Measurements from ENCODE around the gene PTPRT.

DNA sequence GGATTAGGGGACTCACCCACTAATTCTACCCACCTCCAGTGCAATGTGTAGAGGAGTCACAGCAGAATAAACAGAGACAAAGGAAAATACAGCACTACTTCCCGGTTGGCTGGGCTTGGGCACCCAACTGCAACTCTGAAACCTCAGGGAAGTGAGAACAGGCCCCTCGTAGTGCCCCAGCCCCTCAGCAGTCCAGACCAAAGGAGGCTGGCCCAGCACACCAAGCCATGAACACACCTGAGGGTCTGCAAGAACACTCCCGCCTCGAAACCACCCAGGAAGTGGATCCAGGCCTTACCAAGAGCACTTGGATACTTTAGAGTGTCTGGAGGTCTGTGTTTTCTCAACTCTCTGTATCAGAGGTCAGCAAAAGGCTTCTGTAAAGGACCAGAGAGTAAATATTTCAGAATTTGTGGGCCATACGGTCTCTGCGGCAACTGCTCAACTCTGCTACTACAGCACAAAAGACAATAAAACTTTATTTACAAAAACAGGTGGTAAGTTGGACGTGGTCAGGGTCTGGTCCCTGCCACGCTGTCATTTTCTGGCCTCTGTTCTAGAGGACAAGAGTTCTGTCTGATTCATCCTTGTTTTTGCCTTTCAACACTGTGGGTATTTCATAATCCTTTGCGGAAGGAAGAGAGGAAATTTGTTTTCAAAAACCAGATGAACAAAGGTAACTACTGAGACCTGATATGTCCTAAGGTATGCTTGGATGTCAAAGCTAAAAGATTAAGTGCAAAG, 154.6 kb downstream of the PTPRT start:
- TF ChIP-seq, protein P1, sequence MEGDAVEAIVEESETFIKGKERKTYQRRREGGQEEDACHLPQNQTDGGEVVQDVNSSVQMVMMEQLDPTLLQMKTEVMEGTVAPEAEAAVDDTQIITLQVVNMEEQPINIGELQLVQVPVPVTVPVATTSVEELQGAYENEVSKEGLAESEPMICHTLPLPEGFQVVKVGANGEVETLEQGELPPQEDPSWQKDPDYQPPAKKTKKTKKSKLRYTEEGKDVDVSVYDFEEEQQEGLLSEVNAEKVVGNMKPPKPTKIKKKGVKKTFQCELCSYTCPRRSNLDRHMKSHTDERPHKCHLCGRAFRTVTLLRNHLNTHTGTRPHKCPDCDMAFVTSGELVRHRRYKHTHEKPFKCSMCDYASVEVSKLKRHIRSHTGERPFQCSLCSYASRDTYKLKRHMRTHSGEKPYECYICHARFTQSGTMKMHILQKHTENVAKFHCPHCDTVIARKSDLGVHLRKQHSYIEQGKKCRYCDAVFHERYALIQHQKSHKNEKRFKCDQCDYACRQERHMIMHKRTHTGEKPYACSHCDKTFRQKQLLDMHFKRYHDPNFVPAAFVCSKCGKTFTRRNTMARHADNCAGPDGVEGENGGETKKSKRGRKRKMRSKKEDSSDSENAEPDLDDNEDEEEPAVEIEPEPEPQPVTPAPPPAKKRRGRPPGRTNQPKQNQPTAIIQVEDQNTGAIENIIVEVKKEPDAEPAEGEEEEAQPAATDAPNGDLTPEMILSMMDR (conservative IDR thresholded peaks at IDR 0.05; ENCODE audit: low read depth, low read length): no peak
- no peak for TF ChIP-seq POLR2A (IDR thresholded peaks at IDR 0.05; ENCODE audit: low read depth, low read length)
- no peak for TF ChIP-seq MXI1 (IDR thresholded peaks at IDR 0.05; ENCODE audit: borderline replicate concordance, low read depth, low read length)
- no peak for TF ChIP-seq SMC3 (IDR thresholded peaks at IDR 0.05; ENCODE audit: low read depth, low read length)
- TF ChIP-seq, protein P2, sequence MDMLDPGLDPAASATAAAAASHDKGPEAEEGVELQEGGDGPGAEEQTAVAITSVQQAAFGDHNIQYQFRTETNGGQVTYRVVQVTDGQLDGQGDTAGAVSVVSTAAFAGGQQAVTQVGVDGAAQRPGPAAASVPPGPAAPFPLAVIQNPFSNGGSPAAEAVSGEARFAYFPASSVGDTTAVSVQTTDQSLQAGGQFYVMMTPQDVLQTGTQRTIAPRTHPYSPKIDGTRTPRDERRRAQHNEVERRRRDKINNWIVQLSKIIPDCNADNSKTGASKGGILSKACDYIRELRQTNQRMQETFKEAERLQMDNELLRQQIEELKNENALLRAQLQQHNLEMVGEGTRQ (IDR thresholded peaks at IDR 0.05; ENCODE audit: low read depth, low read length): no peak
- TF ChIP-seq CEBPB (IDR thresholded peaks at IDR 0.05; ENCODE audit: low read depth, low read length): no peak
- TF ChIP-seq, protein P3, sequence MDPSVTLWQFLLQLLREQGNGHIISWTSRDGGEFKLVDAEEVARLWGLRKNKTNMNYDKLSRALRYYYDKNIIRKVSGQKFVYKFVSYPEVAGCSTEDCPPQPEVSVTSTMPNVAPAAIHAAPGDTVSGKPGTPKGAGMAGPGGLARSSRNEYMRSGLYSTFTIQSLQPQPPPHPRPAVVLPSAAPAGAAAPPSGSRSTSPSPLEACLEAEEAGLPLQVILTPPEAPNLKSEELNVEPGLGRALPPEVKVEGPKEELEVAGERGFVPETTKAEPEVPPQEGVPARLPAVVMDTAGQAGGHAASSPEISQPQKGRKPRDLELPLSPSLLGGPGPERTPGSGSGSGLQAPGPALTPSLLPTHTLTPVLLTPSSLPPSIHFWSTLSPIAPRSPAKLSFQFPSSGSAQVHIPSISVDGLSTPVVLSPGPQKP (IDR thresholded peaks at IDR 0.05; ENCODE audit: borderline replicate concordance, low read depth, low read length): no peak
- no peak for TF ChIP-seq RAD21 (IDR thresholded peaks at IDR 0.05; ENCODE audit: low read length)
- TF ChIP-seq MAFK (IDR thresholded peaks at IDR 0.05; ENCODE audit: low read depth, low read length): no peak
- TF ChIP-seq RFX5 (IDR thresholded peaks at IDR 0.05; ENCODE audit: low read depth, low read length): no peak

Measured in IMR-90 (cell line).